NB4 (cell line): ENCODE results near the gene MAFB.

Experiments
- DNase-seq: peaks from one replicate; pipeline ENCODE4 v3.0.0; 2010; ENCODE audit warnings: low read depth
- H3K4me3 ChIP-seq: one replicate; pipeline ENCODE4 v1.5.1; 2011; ENCODE audit warnings: mild to moderate bottlenecking, low read depth, low read length, moderate library complexity
- CTCF ChIP-seq: IDR thresholded peaks from one replicate; pipeline ENCODE4 v1.5.1; 2012; ENCODE audit warnings: low read depth, low read length
- MAX ChIP-seq: IDR thresholded peaks from 2 replicates; pipeline ENCODE4 v1.6.1; 2011; ENCODE audit warnings: low read depth, low read length
- MYC ChIP-seq: IDR thresholded peaks from 2 replicates; pipeline ENCODE4 v1.6.1; 2011; ENCODE audit warnings: low read depth, low read length
- POLR2A ChIP-seq: IDR thresholded peaks from 2 replicates; pipeline ENCODE4 v1.6.1; 2011; ENCODE audit warnings: mild to moderate bottlenecking; ENCODE audit not compliant: insufficient read length; ENCODE audit errors: extremely low read depth

MAFB gene

GRCh38 chr20:40681684-40682083, 7.4 kb downstream of the MAFB start:
- H3K4me3 ChIP-seq, result no peak overlapping the region
- DNase-seq, result no peak
- no peak for TF ChIP-seq CTCF
- no peak for TF ChIP-seq POLR2A
- no peak for TF ChIP-seq MYC
- TF ChIP-seq MAX, result no peak

- TF ChIP-seq CTCF (no peak), MYC (no peak), MAX (no peak), POLR2A (no peak)
- no peak for DNase-seq
- no peak overlapping the region for H3K4me3 ChIP-seq
Measured at GRCh38 chr20:40681165-40681564, 7.9 kb downstream of the MAFB start.

GRCh38 chr20:40680161-40680959, 8.7 kb downstream of the MAFB start:
- no peak for DNase-seq
- no peak overlapping the region for H3K4me3 ChIP-seq
- TF ChIP-seq POLR2A, result no peak
- TF ChIP-seq MAX, result no peak
- TF ChIP-seq MYC, result no peak

GRCh38 chr20:40679184-40679583, 9.9 kb downstream of the MAFB start:
- no peak overlapping the region for H3K4me3 ChIP-seq

GRCh38 chr20:40678286-40678875, 10.7 kb downstream of the MAFB start:
- no peak overlapping the region for H3K4me3 ChIP-seq
- DNase-seq, result no peak
- TF ChIP-seq POLR2A (no peak), MAX (no peak), CTCF (no peak), MYC (no peak)

More at GRCh38 chr20:40679184-40679583, 9.9 kb downstream of the MAFB start:
- DNase-seq, result no peak
- no peak for TF ChIP-seq MAX
- no peak for TF ChIP-seq MYC
- TF ChIP-seq CTCF, result no peak
- TF ChIP-seq POLR2A, result no peak

GRCh38 chr20:40677343-40677924, 11.6 kb downstream of the MAFB start:
- no peak for DNase-seq
- TF ChIP-seq POLR2A, result no peak
- no peak for TF ChIP-seq CTCF
- no peak for TF ChIP-seq MAX
- TF ChIP-seq MYC, result no peak

More at GRCh38 chr20:40677343-40677924, 11.6 kb downstream of the MAFB start:
- no peak overlapping the region for H3K4me3 ChIP-seq
